K562 (cell line): ENCODE results near the gene MARK3. TPM values are rescaled to one million over a fixed set of nuclear protein-coding genes. Genes with fewer than 3 reads are reported as not detected.
A peak's percentile ranks its signal among the peaks of the same experiment; 100 is the strongest.

ENCODE experiments used
- ATAC-seq: fragments of 200-7000 bp; cut with Tn5 transposase; 3 replicates; pipeline ENCODE4 v1.9.1; 2020; ENCODE audit warnings: moderate library complexity
- BruUV-seq: library from RNA; stranded (reverse); fragments of 400-500 nt; replicated peaks from 2 replicates; lab custom pipeline; 2021; lab: Mats Ljungman, UMichigan
- CTCF ChIA-PET: fragments of 300-600 bp; formaldehyde crosslinking; extraction: SDS; loops from one replicate; lab custom pipeline; 2021; ENCODE audit warnings: low intra/inter-chr PET ratio; lab: Yijun Ruan, JAX
- POLR2A ChIA-PET: fragments of 300-600, 350-650 bp; sonication (Branson Sonifier 250); formaldehyde crosslinking; extraction: SDS; loops from one replicate; lab custom pipeline; 2021; ENCODE audit warnings: antibody characterized with exemption, inconsistent platforms; lab: Yijun Ruan, JAX
- DNase-seq, 4 experiments: peaks; one replicate each; pipeline versions ENCODE4 v3.0.0 to v3.0.0-alpha.2; 2011 to 2018; ENCODE audit warnings: low spot score in 3 of 4, mixed read lengths in 3 of 4; ENCODE audit errors: extremely low read depth in 1 of 4
- FAIRE-seq: peaks from 2 replicates; lab custom pipeline; 2011; peaks lifted over from hg19 to GRCh38; lab: Jason Lieb, UNC
- H2AFZ ChIP-seq: 2 replicates; pipeline ENCODE4 v1.6.0; 2011; ENCODE audit warnings: low read depth, low read length, control low read depth, inconsistent platforms
- H3K27ac ChIP-seq: fragments of 200-600 bp; 3 replicates; pipeline ENCODE4 v1.8.0; 2011; ENCODE audit warnings: low read depth, mild to moderate bottlenecking, control low read depth, inconsistent platforms, low read length, moderate library complexity, mixed read lengths; ENCODE audit errors: extremely low read depth
- H3K27me3 ChIP-seq, 2 experiments: fragments of 300-600 bp in 1 of 2; 2 replicates in 1 of 2; 3 replicates in 1 of 2; pipeline versions ENCODE4 v1.6.0 to v1.8.0; 2011; ENCODE audit warnings: inconsistent platforms in 2 of 2, low read length in 2 of 2, mild to moderate bottlenecking in 1 of 2, mixed read lengths in 1 of 2, moderate library complexity in 1 of 2; ENCODE audit not compliant: control insufficient read depth in 2 of 2, insufficient read depth in 2 of 2
- H3K36me3 ChIP-seq: fragments of 300-600 bp; 3 replicates; pipeline ENCODE4 v1.8.0; 2011; ENCODE audit warnings: mild to moderate bottlenecking, low read length, inconsistent platforms; ENCODE audit not compliant: control insufficient read depth, insufficient read depth
- H3K4me1 ChIP-seq, 2 experiments: fragments of 200-600 bp in 1 of 2; replicated peaks in 1 of 2; 2 replicates in 1 of 2; 3 replicates in 1 of 2; pipeline versions ENCODE4 v1.5.1 to v1.8.0; 2011; ENCODE audit warnings: inconsistent platforms in 2 of 2, low read length in 2 of 2, mild to moderate bottlenecking in 1 of 2, mixed read lengths in 1 of 2, moderate library complexity in 1 of 2; ENCODE audit not compliant: control insufficient read depth in 2 of 2, insufficient read depth in 2 of 2
- H3K4me2 ChIP-seq: 2 replicates; pipeline ENCODE4 v1.6.1; 2011; ENCODE audit warnings: low read length, control low read depth, inconsistent platforms, mixed read lengths; ENCODE audit not compliant: insufficient read depth
- H3K4me3 ChIP-seq: fragments of 200-600 bp; sonication (generic), shearing (Covaris generic); 2 replicates; pipeline ENCODE4 v1.5.1; 2016; ENCODE audit warnings: control low read depth, inconsistent platforms
- H3K79me2 ChIP-seq: fragments of 200-600 bp; 3 replicates; pipeline ENCODE4 v1.8.0; 2011; ENCODE audit warnings: low read length, inconsistent platforms; ENCODE audit not compliant: control insufficient read depth, insufficient read depth
- H3K9ac ChIP-seq, 2 experiments: 2 replicates each; pipeline versions ENCODE4 v1.6.0 to v1.6.1; 2011; ENCODE audit warnings: low read depth in 2 of 2, low read length in 2 of 2, control low read depth in 1 of 2, inconsistent platforms in 1 of 2, mild to moderate bottlenecking in 1 of 2, mixed read lengths in 1 of 2; ENCODE audit not compliant: insufficient read depth in 1 of 2
- H3K9me1 ChIP-seq: one replicate; pipeline ENCODE4 v1.6.0; 2011; ENCODE audit warnings: inconsistent platforms, mild to moderate bottlenecking, low read length, moderate library complexity; ENCODE audit not compliant: control insufficient read depth, insufficient read depth
- H3K9me3 ChIP-seq: replicated peaks from 2 replicates; pipeline ENCODE4 v1.5.1; 2011; ENCODE audit warnings: low read depth, low read length, inconsistent platforms; ENCODE audit not compliant: control insufficient read depth, insufficient read depth
- H4K20me1 ChIP-seq: replicated peaks from 2 replicates; pipeline ENCODE4 v1.6.1; 2011; ENCODE audit warnings: low read length, inconsistent platforms, mixed read lengths; ENCODE audit not compliant: control insufficient read depth, insufficient read depth
- ARID3B ChIP-seq: fragments of 250-450 bp; sonication (Bioruptor Pico); IDR thresholded peaks from 2 replicates; pipeline ENCODE4 v1.4.0; 2020; ENCODE audit warnings: borderline replicate concordance
- CTCFL ChIP-seq: IDR thresholded peaks from 2 replicates; pipeline ENCODE4 v1.6.1; 2011; ENCODE audit warnings: borderline replicate concordance, low read depth, mild to moderate bottlenecking, moderate library complexity, low read length; ENCODE audit not compliant: insufficient read depth, poor library complexity, severe bottlenecking
- MAFK ChIP-seq: IDR thresholded peaks from 2 replicates; pipeline ENCODE4 v1.6.1; 2011; ENCODE audit warnings: low read length, improper control_type of control experiment
- NR0B1 ChIP-seq: fragments of 450-650 bp; IDR thresholded peaks from one replicate; pipeline ENCODE4 v1.6.1; 2018; ENCODE audit warnings: mild to moderate bottlenecking, moderate library complexity; ENCODE audit not compliant: partially characterized antibody
- PKNOX1 ChIP-seq: fragments of 450-650 bp; IDR thresholded peaks from 2 replicates; pipeline ENCODE4 v1.6.1; 2016
- TEAD2 ChIP-seq: fragments of 450-650 bp; IDR thresholded peaks from 2 replicates; pipeline ENCODE4 v1.6.1; 2016; ENCODE audit warnings: missing genetic modification characterization, control low read depth, missing compliant biosample characterization
- THAP12 ChIP-seq: fragments of 250-450 bp; sonication (Bioruptor Pico); IDR thresholded peaks from 2 replicates; pipeline ENCODE4 v1.9.0; 2021; ENCODE audit warnings: mild to moderate bottlenecking, inconsistent platforms
- ZNF639 ChIP-seq, 2 experiments: fragments of 200-800 bp in 1 of 2; sonication (Bioruptor generic) in 1 of 2; sonication (generic) in 1 of 2; formaldehyde crosslinking in 1 of 2; IDR thresholded peaks in 1 of 2; conservative IDR thresholded peaks in 1 of 2; 2 replicates each; pipeline versions ENCODE4 v1.5.0 to v1.6.1; 2016 to 2020; ENCODE audit warnings: missing compliant biosample characterization in 1 of 2, missing genetic modification characterization in 1 of 2, missing genetic modification reagents in 1 of 2
- WGBS: fragments of 100-300 bp; shearing (Covaris generic); methylation state at CpG from one replicate; pipeline ENCODE4 v1.1.6; 2016; ENCODE audit warnings: low coverage, mixed read lengths; ENCODE audit not compliant: insufficient coverage; ENCODE audit errors: missing lambda C conversion rate; 5-methylcytosine and 5-hydroxymethylcytosine counted together
- in situ Hi-C: fragments of 300-500 bp; cut with MboI; formaldehyde crosslinking; loops from 4 replicates; pipeline ENCODE4 v1.15.0; 2018; ENCODE audit warnings: inconsistent platforms, mixed read lengths
- intact Hi-C: fragments of 100-400 bp; cut with micrococcal nuclease; formaldehyde crosslinking; loops from 2 replicates; pipeline ENCODE4 v1.14.2; 2022
- polyA plus RNA-seq, 8 experiments: library from polyadenylated mRNA; depleted of rRNA in 4 of 8; stranded (reverse) in 5 of 8; unstranded in 3 of 8; fragments of >200 nt; fragmentation: Nextera tagmentation in 2 of 8; fragmentation: Illumina TruSeq in 1 of 8; extraction: Ambion mirVana in 2 of 8; extraction: Trizol in 1 of 8; gene quantifications; 2 replicates each; pipeline versions ENCODE4 v1.2.1 to v1.2.3, GENCODE V29; 2011 to 2014; ENCODE audit warnings: inconsistent platforms in 1 of 8, missing spikeins in 1 of 8
- total RNA-seq, 7 experiments: library from RNA; depleted of rRNA in 6 of 7; stranded (reverse); fragments of >200 nt in 6 of 7; fragmentation: Illumina TruSeq in 2 of 7; extraction: Trizol in 2 of 7; gene quantifications; 2 replicates each; pipeline versions ENCODE4 v1.2.1 to v1.2.3, GENCODE V29; 2011 to 2021; ENCODE audit warnings: low replicate concordance in 1 of 7

Gene MARK3
- total and polyA plus RNA-seq, 9 of the 15 experiments (the other 6 are each of a cell fraction or from before 2014, with no cell fraction given): 10.1 to 68.7 (median 56.3) TPM

GRCh38 chr14:103480595-103480994 is 95.4 kb downstream of the MARK3 start:
- no peak overlapping the region for H2AFZ ChIP-seq
- peaks cover 66% of the 10 kb centered on the region for H3K36me3 ChIP-seq
- H3K9me1 ChIP-seq: no peaks in the 10 kb centered on the region
- ChIA-PET POLR2A (interaction anchor here (1.6 kb wide), 1 partner anchor 13 kb away, joined by 3 read pairs; no protein-coding TSS in a partner anchor), CTCF (no interaction called here)
- no peaks in the 10 kb centered on the region; a peak in 1 of 5 replicates for H3K4me1 ChIP-seq
- no peaks in the 10 kb centered on the region for H3K79me2 ChIP-seq
- no peaks in the 10 kb centered on the region for H3K9me3 ChIP-seq
- FAIRE-seq (no peak), ATAC-seq (no peak), DNase-seq (no peak)
- WGBS: 78% methylated on average over 3 of the region's 3 CpGs
- intact Hi-C loops: no loop called here
- H3K4me2 ChIP-seq: no peak overlapping the region
- H4K20me1 ChIP-seq: no peaks in the 10 kb centered on the region
- no peak overlapping the region for H3K9ac ChIP-seq
- no peak overlapping the region for H3K27ac ChIP-seq
- H3K27me3 ChIP-seq: no peaks in the 10 kb centered on the region
- H3K4me3 ChIP-seq: no peak overlapping the region
- in situ Hi-C loops: no loop called here
- TSS peak; percentile 20 for BruUV-seq
- TF ChIP-seq ARID3B (CRISPR knock-in tag) (no peak), TEAD2 (no peak), ZNF639 (CRISPR knock-in tag; conservative IDR thresholded peaks at IDR 0.05 in 1 of 2, IDR thresholded peaks at IDR 0.05 in 1 of 2) (no peak), CTCFL (no peak), THAP12 (CRISPR knock-in tag) (no peak), PKNOX1 (no peak), NR0B1 (no peak), MAFK (no peak)
